H9 (cell line): ENCODE measurements around the gene ISM2. TPM values are rescaled to one million over a fixed set of nuclear protein-coding genes. Genes with fewer than 3 reads are reported as not detected.

Experiments used
- DNase-seq: peaks from one replicate; pipeline ENCODE4 v3.0.0-alpha.2; 2017
- H2AFZ ChIP-seq: one replicate; pipeline ENCODE4 v1.6.1; 2013; ENCODE audit warnings: mild to moderate bottlenecking, low read length, control low read depth, moderate library complexity
- H2AK5ac ChIP-seq: 2 replicates; pipeline ENCODE4 v1.6.1; 2013; ENCODE audit warnings: low read length, control low read depth, mixed read lengths; ENCODE audit not compliant: insufficient read length
- H2BK120ac ChIP-seq: one replicate; pipeline ENCODE4 v1.6.1; 2013; ENCODE audit warnings: low read depth, mild to moderate bottlenecking, low read length, control low read depth, inconsistent platforms; ENCODE audit not compliant: poor library complexity, severe bottlenecking
- H2BK12ac ChIP-seq: 2 replicates; pipeline ENCODE4 v1.6.1; 2013; ENCODE audit warnings: low read length, control low read depth, mixed read lengths, low read depth; ENCODE audit not compliant: insufficient read length
- H2BK15ac ChIP-seq: 2 replicates; pipeline ENCODE4 v1.6.1; 2013; ENCODE audit warnings: low read depth, low read length, control low read depth
- H2BK20ac ChIP-seq: one replicate; pipeline ENCODE4 v1.6.1; 2013; ENCODE audit warnings: low read depth, mild to moderate bottlenecking, low read length, control low read depth, inconsistent platforms; ENCODE audit not compliant: poor library complexity, severe bottlenecking
- H2BK5ac ChIP-seq: 2 replicates; pipeline ENCODE4 v1.6.1; 2013; ENCODE audit warnings: low read length, control low read depth, mixed read lengths; ENCODE audit not compliant: insufficient read length
- H3K14ac ChIP-seq: 2 replicates; pipeline ENCODE4 v1.6.1; 2013; ENCODE audit warnings: low read length, control low read depth; ENCODE audit not compliant: insufficient read depth
- H3K18ac ChIP-seq: 2 replicates; pipeline ENCODE4 v1.6.1; 2013; ENCODE audit warnings: low read depth, mild to moderate bottlenecking, mixed read lengths, low read length, control low read depth; ENCODE audit not compliant: insufficient read length
- H3K23ac ChIP-seq: 2 replicates; pipeline ENCODE4 v1.6.1; 2013; ENCODE audit warnings: low read length, control low read depth, mixed read lengths, low read depth; ENCODE audit not compliant: insufficient read length
- H3K23me2 ChIP-seq: 2 replicates; pipeline ENCODE4 v1.6.1; 2013; ENCODE audit warnings: low read depth, mild to moderate bottlenecking, mixed read lengths, low read length, control low read depth; ENCODE audit not compliant: insufficient read length, poor library complexity, severe bottlenecking
- H3K27ac ChIP-seq: 2 replicates; pipeline ENCODE4 v1.5.1; 2013; ENCODE audit warnings: low read length, control low read depth, mixed read lengths, low read depth; ENCODE audit not compliant: insufficient read length
- H3K27me3 ChIP-seq: 2 replicates; pipeline ENCODE4 v1.6.1; 2013; ENCODE audit warnings: low read length, control low read depth, inconsistent platforms; ENCODE audit not compliant: insufficient read depth
- H3K4ac ChIP-seq: 2 replicates; pipeline ENCODE4 v1.6.1; 2013; ENCODE audit warnings: low read depth, mild to moderate bottlenecking, control low read depth, inconsistent platforms, low read length, moderate library complexity
- H3K4me1 ChIP-seq: 2 replicates; pipeline ENCODE4 v1.6.1; 2013; ENCODE audit warnings: low read length, control low read depth, inconsistent platforms; ENCODE audit not compliant: insufficient read depth
- H3K4me2 ChIP-seq: 2 replicates; pipeline ENCODE4 v1.6.1; 2013; ENCODE audit warnings: low read length, control low read depth, mixed read lengths; ENCODE audit not compliant: insufficient read length, insufficient read depth
- H3K56ac ChIP-seq: 2 replicates; pipeline ENCODE4 v1.6.1; 2013; ENCODE audit warnings: low read depth, mild to moderate bottlenecking, mixed read lengths, low read length, control low read depth; ENCODE audit not compliant: insufficient read length
- H3K79me1 ChIP-seq: 2 replicates; pipeline ENCODE4 v1.6.1; 2013; ENCODE audit warnings: low read depth, mild to moderate bottlenecking, moderate library complexity, low read length, control low read depth, inconsistent platforms; ENCODE audit not compliant: insufficient read depth, poor library complexity, severe bottlenecking
- H3K79me2 ChIP-seq: 2 replicates; pipeline ENCODE4 v1.6.1; 2013; ENCODE audit warnings: low read length, control low read depth, inconsistent platforms; ENCODE audit not compliant: insufficient read depth
- H3K9ac ChIP-seq: 2 replicates; pipeline ENCODE4 v1.6.1; 2013; ENCODE audit warnings: low read length, control low read depth, mixed read lengths; ENCODE audit not compliant: insufficient read length; ENCODE audit errors: extremely low read depth
- H3K9me3 ChIP-seq: one replicate; pipeline ENCODE4 v1.6.1; 2013; ENCODE audit warnings: low read depth, low read length, inconsistent platforms; ENCODE audit not compliant: control insufficient read depth
- H3T11ph ChIP-seq: one replicate; pipeline ENCODE4 v1.6.1; 2013; ENCODE audit warnings: mild to moderate bottlenecking, low read length, control low read depth, inconsistent platforms
- H4K20me1 ChIP-seq: one replicate; pipeline ENCODE4 v1.6.1; 2013; ENCODE audit not compliant: control insufficient read depth, insufficient read length, insufficient read depth
- H4K5ac ChIP-seq: 2 replicates; pipeline ENCODE4 v1.6.1; 2013; ENCODE audit warnings: low read depth, mild to moderate bottlenecking, mixed read lengths, low read length, control low read depth; ENCODE audit not compliant: insufficient read length
- H4K8ac ChIP-seq: replicated peaks from 2 replicates; pipeline ENCODE4 v1.6.1; 2013; ENCODE audit warnings: low read length, control low read depth, mixed read lengths, low read depth; ENCODE audit not compliant: insufficient read length
- H4K91ac ChIP-seq: 2 replicates; pipeline ENCODE4 v1.6.1; 2013; ENCODE audit warnings: low read depth, mild to moderate bottlenecking, moderate library complexity, mixed read lengths, low read length, control low read depth; ENCODE audit not compliant: insufficient read length
- H3K27ac Mint-ChIP-seq, 3 experiments: 2 replicates in 2 of 3; 3 replicates in 1 of 3; pipeline ENCODE4 v1.8.0; 2020 to 2021; ENCODE audit warnings: mixed read lengths in 3 of 3, mild to moderate bottlenecking in 1 of 3, moderate library complexity in 1 of 3
- H3K27me3 Mint-ChIP-seq: 2 replicates; pipeline ENCODE4 v1.8.0; 2021; ENCODE audit warnings: low read depth, mild to moderate bottlenecking, moderate library complexity, mixed read lengths
- H3K36me3 Mint-ChIP-seq, 3 experiments: 2 replicates in 2 of 3; 3 replicates in 1 of 3; pipeline ENCODE4 v1.8.0; 2020 to 2021; ENCODE audit warnings: low read depth in 3 of 3, mixed read lengths in 3 of 3; ENCODE audit not compliant: insufficient read depth in 1 of 3
- H3K4me1 Mint-ChIP-seq, 2 experiments: 2 replicates each; pipeline ENCODE4 v1.8.0; 2020; ENCODE audit warnings: mixed read lengths in 2 of 2
- H3K4me3 Mint-ChIP-seq, 2 experiments: 2 replicates in 1 of 2; 3 replicates in 1 of 2; pipeline ENCODE4 v1.8.0; 2020 to 2021; ENCODE audit warnings: mild to moderate bottlenecking in 2 of 2, mixed read lengths in 2 of 2, moderate library complexity in 1 of 2
- H3K9me3 Mint-ChIP-seq, 2 experiments: 2 replicates in 1 of 2; 3 replicates in 1 of 2; pipeline ENCODE4 v1.8.0; 2020; ENCODE audit warnings: mild to moderate bottlenecking in 2 of 2, mixed read lengths in 2 of 2, moderate library complexity in 1 of 2
- WGBS: extraction: QIAGEN DNeasy Blood & Tissue Kit; methylation state at CpG from one replicate; pipeline ENCODE4 v1.1.7; 2013; ENCODE audit warnings: missing lambda C conversion rate, low lambda C conversion rate, mixed read lengths; ENCODE audit not compliant: insufficient read length; ENCODE audit errors: extremely low coverage; 5-methylcytosine and 5-hydroxymethylcytosine counted together
- total RNA-seq: library from RNA; stranded (reverse); gene quantifications from 2 replicates; pipeline ENCODE4 v1.2.1, GENCODE V29; 2021
- TF ChIP-seq, protein P1 (sequence below): fragments of 200-600 bp; sonication (generic); conservative IDR thresholded peaks from 3 replicates; pipeline ENCODE4 v1.8.0; 2021; ENCODE audit warnings: antibody characterized with exemption, mild to moderate bottlenecking

Gene ISM2
- total RNA-seq, 1 experiment from 2014 or later = 0.39 TPM

DNA sequence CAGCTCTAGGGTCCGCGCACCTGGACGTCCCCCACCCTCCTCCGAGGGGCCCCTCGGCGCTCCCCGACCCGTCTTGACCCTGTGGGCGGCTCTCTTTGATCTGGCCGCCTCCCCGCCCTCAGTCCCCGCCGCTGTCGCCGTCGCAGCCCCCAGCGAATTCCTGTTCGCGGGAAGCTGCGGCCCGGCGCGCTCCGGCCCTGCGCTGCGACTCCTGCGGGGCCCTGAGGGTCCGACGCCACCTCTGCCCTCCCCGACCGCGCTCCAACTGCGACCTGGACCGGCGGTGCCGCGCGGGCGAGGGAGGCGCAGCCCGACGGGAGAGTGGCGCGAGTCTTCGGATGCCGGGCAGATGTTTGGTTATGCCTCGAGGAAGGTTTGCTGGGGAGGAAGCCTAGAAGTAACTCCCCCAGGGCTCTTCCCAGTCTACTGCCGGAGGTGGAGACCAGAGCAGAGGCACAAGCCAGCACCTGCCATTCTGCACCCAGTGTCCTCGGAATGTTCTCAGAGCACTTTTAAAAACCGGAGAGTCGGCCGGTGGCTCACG, 440 bp upstream of the ISM2 start:
- TF ChIP-seq, protein P1, sequence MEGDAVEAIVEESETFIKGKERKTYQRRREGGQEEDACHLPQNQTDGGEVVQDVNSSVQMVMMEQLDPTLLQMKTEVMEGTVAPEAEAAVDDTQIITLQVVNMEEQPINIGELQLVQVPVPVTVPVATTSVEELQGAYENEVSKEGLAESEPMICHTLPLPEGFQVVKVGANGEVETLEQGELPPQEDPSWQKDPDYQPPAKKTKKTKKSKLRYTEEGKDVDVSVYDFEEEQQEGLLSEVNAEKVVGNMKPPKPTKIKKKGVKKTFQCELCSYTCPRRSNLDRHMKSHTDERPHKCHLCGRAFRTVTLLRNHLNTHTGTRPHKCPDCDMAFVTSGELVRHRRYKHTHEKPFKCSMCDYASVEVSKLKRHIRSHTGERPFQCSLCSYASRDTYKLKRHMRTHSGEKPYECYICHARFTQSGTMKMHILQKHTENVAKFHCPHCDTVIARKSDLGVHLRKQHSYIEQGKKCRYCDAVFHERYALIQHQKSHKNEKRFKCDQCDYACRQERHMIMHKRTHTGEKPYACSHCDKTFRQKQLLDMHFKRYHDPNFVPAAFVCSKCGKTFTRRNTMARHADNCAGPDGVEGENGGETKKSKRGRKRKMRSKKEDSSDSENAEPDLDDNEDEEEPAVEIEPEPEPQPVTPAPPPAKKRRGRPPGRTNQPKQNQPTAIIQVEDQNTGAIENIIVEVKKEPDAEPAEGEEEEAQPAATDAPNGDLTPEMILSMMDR = no peak
- Histone ChIP-seq H4K8ac (no peak overlapping the region), H3K23ac (no peak overlapping the region), H3K9ac (no peak overlapping the region), H2BK5ac (no peak overlapping the region), H3K14ac (no peak overlapping the region; the same call in 1 of the 2 replicates), H3K4me1 (no peaks in the 10 kb centered on the region), H2BK120ac (no peak overlapping the region), H2BK12ac (no peak overlapping the region), H3K23me2 (peaks cover 6% of the 10 kb centered on the region), H4K20me1 (no peaks in the 10 kb centered on the region), H3K18ac (no peak overlapping the region), H2BK15ac (no peak overlapping the region), H3K27ac (no peak overlapping the region), H3K4me2 (peak overlapping the region; percentile 49), H3T11ph (no peak overlapping the region), H2BK20ac (no peak overlapping the region), H4K5ac (no peak overlapping the region), H3K9me3 (no peaks in the 10 kb centered on the region), H2AFZ (no peak overlapping the region), H3K27me3 (peaks cover 21% of the 10 kb centered on the region), H3K56ac (no peak overlapping the region), H2AK5ac (no peak overlapping the region), H3K79me2 (no peaks in the 10 kb centered on the region), H3K79me1 (no peaks in the 10 kb centered on the region), H3K4ac (no peak overlapping the region), H4K91ac (no peak overlapping the region)
- H3K4me1 Mint-ChIP-seq = peaks cover 3% of the 10 kb centered on the region in 2 experiments; a peak in 3 of 4 replicates
- peaks cover 64% of the 10 kb centered on the region for H3K27me3 Mint-ChIP-seq
- peak; percentile 50 for DNase-seq
- H3K4me3 Mint-ChIP-seq = peak overlapping the region; percentile 57 to 80
- peaks cover 0 to 5% of the 10 kb centered on the region in 2 experiments; a peak in 2 of 5 replicates for H3K9me3 Mint-ChIP-seq
- H3K36me3 Mint-ChIP-seq = 0 out of 7 replicates have a peak, but pooled peaks cover 0 to 4% (median 3%) of the 10 kb centered on the region in 3 experiments
- H3K27ac Mint-ChIP-seq = no peak overlapping the region
- no CpG with 5 or more reads among the region's 53 CpGs for WGBS
